COR-L47 (cell line): ENCODE measurements around the gene ALOXE3.
A peak's percentile ranks its signal among the peaks of the same experiment; 100 is the strongest.

Experiments used
- DNase-seq: peaks from one replicate; lab custom pipeline; 2025; lab: John Stamatoyannopoulos, UW

The ALOXE3 gene

DNA sequence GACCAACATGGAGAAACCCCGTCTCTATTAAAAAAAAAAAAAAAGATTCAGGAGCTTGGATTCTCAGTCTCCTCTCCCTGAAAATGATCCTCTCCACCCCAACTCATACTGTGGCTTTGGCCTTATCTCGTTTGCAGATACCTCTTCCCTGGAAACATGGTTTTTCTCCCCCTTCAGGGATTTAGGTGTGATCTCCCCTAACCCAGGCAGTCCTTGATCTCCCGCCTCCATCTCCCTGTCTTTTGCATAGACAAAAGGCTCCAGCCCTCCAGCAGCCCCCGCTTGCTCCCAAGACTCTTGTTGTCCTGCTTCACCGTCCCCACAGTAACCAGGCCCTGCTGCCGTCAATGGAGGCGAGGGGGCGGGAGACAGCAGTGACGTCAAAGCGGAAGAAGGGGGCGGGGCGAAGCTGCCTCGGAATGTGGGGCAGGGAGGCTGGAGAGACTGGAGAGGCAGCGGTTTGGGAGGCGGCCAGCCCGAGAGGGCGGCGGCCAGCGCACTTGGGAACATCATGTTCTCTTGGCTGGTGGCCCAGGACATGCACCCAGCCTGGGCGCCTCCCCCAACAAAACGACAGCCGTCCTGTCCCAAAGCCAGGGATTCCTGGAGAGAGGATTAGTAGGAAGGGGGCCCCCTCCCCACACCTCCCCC lies 35.8 kb upstream of the ALOXE3 start:
- DNase-seq, result peak; percentile 34

GRCh38 chr17:8153525-8153956 lies 35.2 kb upstream of the ALOXE3 start:
- no peak for DNase-seq

DNA sequence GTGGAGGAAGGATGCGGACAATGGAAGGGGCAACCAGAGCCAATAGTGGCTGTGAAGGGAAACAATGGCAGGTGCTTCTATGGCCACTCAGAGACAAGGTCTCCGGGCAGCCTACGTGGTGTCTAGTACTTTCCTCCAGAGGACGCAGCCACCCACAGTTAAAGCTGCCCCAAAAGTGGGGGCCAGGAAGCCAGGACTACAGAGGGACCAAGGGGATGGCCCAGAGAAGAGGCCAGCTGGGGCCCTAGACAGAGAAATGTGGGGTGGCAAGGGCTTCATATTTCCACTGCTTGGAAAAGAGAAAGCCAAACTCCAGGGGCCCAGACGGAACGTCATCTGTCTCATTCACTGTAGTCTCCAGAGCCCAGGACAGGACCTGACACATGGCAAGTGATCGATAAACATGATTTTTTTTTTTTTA lies 34.7 kb upstream of the ALOXE3 start:
- no peak for DNase-seq

GRCh38 chr17:8152112-8152775 lies 33.9 kb upstream of the ALOXE3 start, which contains the start of gene PER1:
PER1 (minus strand) TSS chr17:8152404; CDS start chr17:8150706, 1,698 bp downstream.
- DNase-seq, result peak; percentile 79

- no peak for DNase-seq
Observed at GRCh38 chr17:8151641-8152111, 33.4 kb upstream of the ALOXE3 start.

- peak; percentile 42 for DNase-seq
Observed at GRCh38 chr17:8151120-8151640, 32.9 kb upstream of the ALOXE3 start.

GRCh38 chr17:8150194-8151119 lies 32.1 kb upstream of the ALOXE3 start:
- no peak for DNase-seq

- DNase-seq, result no peak
Observed at GRCh38 chr17:8149419-8150193, 31.3 kb upstream of the ALOXE3 start.

DNA sequence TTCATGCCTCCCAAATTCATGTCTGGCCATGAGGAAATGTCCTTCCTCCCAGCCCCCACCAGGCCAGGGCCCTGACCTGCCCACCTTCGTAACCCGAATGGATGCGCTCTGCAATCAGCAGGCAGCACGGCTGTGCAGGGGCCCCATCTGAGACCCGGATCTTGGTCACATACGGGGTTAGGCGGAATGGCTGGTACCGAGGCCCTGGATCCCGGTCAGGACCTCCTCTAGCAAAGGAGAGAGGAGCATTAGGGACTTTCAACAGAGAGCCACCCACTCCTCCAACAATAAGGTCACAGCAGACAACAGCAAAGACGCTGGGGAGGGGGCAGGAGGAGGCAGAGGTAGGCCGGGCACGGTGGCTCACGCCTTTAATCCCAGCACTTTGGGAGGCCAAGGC lies 30.2 kb upstream of the ALOXE3 start:
- no peak for DNase-seq

DNA sequence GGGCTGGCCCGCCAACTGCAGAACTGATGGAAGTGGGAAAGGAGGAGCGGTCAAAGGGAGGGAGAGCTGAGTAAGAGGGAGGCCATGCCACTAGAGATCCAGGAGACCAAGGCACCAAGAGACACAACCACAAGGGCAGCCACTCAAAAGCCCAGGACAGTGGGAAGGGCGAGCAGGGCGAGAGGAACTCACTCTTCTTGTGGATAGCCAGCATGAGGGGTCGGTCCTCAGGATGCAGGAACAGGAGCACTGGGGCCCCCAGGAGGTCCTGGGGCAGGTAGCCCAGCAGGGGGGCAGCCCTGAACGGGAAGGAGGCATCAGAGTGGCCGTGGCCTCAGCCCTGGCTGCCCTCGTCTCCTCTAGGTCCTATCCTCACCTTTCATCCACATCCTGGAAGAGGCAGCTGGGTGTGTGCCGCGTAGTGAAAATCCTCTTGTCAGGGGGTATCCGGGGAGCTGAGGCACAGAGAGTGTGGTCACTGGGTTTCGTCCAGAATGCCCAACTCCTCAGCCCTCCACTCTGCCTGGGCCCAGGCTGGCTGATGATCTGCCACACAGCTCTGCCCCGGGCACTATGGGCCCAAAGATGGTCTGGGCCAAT lies 29.6 kb upstream of the ALOXE3 start:
- DNase-seq, result no peak

DNA sequence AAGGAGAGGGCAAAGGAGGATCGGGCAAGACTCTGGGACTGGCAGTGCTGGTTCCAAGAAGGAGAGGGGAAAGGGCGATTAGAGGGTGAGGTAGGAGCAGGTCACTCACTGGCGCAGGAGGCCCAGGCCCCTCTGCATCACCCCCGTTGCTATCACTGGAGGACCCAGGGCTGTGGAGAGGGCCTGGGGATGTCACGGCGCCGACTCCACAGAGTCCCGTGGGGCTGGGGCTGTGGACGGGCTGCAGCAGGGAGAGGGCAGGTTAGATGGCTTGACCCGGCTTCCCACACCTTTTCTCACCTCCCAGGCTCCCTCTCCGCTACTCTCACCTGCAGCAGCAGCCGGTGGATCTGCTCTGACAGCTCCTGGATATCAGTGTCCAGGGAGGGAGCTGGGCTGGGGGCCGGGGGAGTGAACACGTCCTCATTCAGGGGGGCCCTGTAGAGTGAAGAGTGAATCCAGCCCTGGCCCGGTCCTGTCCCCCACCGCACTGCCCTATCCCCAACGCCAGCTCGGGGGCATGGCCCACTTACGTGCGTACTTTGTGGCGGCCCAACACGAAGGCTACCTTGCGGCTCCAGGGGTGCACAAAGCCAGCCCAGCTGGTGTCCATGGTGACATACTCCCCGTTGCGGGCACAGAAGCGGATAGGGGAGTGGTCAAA lies 29.0 kb upstream of the ALOXE3 start:
- DNase-seq, result no peak

- DNase-seq, result no peak
Observed at GRCh38 chr17:8146381-8147140, 28.2 kb upstream of the ALOXE3 start.

GRCh38 chr17:8145811-8146210 lies 27.5 kb upstream of the ALOXE3 start:
- no peak for DNase-seq

DNA sequence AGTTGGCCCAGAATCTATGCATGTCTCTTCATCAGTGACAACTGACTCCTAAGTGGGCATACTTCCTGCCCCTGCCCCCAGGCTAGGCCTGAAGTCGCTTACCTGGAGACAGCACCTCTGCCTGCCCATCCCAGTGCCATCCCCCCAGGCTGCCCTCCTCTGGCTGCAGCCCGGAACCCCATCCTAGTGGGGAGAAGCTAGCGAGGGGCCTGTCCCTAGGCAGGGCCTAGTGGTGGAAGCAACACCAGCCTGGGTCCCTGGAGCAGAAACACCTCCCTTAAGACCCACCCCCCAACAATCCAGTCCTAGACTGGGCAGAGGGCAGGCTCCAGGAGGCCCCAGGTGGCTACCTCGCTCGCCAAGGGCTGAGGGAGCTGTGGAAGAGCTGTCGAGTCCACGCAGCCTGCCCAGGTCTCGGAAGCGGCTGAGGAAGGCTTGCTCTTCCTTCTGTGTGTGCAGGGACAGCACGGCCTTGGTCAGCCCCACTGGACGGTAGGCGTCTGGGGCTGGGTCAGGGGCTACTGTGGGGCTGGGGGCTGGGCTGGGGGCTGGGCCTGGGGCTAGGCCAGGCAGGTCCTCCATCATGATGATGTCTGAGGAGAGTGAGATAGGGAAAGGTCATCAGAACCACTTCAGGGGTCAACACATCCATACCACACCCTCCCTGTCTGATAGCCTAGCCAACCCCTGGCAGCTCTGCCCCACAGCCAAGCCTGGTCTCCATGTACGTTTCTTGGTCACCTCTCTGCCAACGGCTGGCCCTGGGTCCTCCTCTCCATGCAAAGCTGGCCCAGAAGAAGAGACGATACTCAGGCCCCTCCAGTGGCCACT lies 26.3 kb upstream of the ALOXE3 start:
- no peak for DNase-seq

GRCh38 chr17:8143581-8144400 lies 25.5 kb upstream of the ALOXE3 start:
- no peak for DNase-seq

GRCh38 chr17:8142887-8143580 lies 24.7 kb upstream of the ALOXE3 start:
- no peak for DNase-seq

GRCh38 chr17:8142158-8142886 lies 24.0 kb upstream of the ALOXE3 start:
- DNase-seq, result no peak
